ENCODE results near the gene COMP.

COMP gene

DNA sequence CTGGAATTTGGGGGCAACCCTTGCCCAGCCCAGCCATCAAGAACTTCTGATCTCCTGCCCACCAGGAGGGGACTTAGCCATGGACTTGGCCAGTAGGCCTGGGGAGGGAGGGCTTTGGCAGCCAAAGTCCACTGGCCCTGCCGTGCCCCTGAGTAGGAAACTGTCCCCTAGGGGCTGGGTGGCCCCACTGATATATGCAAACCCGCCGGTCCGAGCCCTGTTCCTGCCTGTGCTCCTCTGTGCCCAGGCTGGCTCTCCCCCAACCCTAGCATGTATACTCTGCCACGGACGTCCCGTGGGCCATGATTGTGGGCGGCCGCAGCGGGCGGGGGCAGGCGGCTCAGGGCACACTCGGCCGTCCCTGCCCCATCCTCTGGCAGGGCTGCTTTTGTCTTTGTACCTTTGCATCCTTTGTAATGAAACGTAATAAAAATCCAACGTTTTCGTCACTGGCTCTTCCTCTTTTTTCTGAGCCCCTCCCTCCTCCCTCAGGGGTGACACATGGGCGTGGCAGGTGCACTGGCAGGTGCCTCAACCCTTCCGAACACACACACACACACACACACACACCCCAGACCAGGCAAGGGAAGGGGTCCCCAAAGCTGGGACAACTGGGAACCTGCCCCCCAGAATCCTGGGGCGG, 9.1 kb downstream of the COMP start:
- no peak for DNase-seq (ENCODE audit: low read depth, low spot score)
- POLR2A ChIA-PET = no interaction called here
- TF ChIP-seq, protein P1, sequence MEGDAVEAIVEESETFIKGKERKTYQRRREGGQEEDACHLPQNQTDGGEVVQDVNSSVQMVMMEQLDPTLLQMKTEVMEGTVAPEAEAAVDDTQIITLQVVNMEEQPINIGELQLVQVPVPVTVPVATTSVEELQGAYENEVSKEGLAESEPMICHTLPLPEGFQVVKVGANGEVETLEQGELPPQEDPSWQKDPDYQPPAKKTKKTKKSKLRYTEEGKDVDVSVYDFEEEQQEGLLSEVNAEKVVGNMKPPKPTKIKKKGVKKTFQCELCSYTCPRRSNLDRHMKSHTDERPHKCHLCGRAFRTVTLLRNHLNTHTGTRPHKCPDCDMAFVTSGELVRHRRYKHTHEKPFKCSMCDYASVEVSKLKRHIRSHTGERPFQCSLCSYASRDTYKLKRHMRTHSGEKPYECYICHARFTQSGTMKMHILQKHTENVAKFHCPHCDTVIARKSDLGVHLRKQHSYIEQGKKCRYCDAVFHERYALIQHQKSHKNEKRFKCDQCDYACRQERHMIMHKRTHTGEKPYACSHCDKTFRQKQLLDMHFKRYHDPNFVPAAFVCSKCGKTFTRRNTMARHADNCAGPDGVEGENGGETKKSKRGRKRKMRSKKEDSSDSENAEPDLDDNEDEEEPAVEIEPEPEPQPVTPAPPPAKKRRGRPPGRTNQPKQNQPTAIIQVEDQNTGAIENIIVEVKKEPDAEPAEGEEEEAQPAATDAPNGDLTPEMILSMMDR (IDR thresholded peaks at IDR 0.05; ENCODE audit: insufficient read depth, low read length, missing control alignments) = no peak
- no peak overlapping the region for H3K4me3 ChIP-seq (ENCODE audit: low read depth, low read length)
- CTCF ChIA-PET = interaction anchor here (1.3 kb wide), 1 partner anchor 65 kb away, joined by 3 read pairs; no protein-coding TSS in a partner anchor

DNA sequence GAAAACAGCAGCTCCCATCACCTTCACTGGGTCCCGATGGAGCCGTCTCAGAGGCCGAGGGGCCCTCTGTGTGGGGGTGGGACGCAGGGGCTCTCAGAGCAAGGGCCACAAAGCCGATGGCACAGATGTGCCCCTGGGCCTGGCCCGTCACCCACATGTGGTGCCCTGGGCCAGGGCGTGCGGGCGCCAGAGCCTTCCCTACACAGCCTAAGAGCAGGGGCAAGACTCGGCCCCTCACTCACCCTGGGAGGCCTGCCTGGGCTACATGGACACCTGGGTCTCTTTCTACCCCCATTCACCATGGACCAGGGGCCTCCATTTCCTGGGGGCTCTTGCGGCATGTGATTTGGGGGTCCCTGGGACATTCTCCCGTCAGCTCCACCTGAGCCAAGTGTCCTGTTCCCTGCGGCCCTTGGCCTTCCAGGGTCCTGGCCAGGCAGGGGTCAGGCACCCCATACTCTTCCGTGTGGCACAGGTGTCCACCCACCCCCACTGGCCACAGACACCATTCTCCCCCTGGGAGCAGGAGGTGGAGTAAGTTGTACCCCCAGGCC, 10.0 kb downstream of the COMP start:
- CTCF ChIA-PET = interaction anchor here (1.6 kb wide), 1 partner anchor 12 kb away, joined by 4 read pairs; no protein-coding TSS in a partner anchor
- TF ChIP-seq, protein P1 (IDR thresholded peaks at IDR 0.05; ENCODE audit: insufficient read depth, low read length, missing control alignments) = no peak
- H3K4me3 ChIP-seq (ENCODE audit: low read depth, low read length) = no peak overlapping the region
- POLR2A ChIA-PET = no interaction called here
- DNase-seq (ENCODE audit: low read depth, low spot score) = no peak

DNA sequence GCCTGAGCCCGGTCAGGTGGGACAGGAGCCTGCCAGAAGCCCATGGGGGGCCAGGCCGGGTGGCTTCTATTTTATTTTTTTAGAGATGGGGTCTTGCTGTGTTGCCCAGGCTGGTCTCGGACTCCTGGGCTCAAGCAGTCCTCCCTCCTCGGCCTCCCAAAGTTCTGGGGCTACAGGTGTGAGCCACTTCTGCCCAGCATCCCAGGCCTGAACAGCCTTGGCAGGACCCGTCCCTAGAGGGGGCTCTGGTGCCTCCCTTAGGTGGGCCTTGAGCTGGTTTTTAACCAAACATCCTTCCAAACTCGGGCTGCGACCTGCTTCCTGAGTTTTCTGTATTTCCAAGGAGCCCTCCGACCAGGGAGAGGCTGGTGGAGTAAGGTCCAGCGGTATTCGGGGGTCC, 10.5 kb downstream of the COMP start:
- ChIA-PET CTCF (interaction anchor here (1.6 kb wide), 1 partner anchor 12 kb away, joined by 4 read pairs; no protein-coding TSS in a partner anchor), POLR2A (no interaction called here)
- H3K4me3 ChIP-seq (ENCODE audit: low read depth, low read length) = no peak overlapping the region
- TF ChIP-seq, protein P1 (IDR thresholded peaks at IDR 0.05; ENCODE audit: insufficient read depth, low read length, missing control alignments) = no peak
- no peak for DNase-seq (ENCODE audit: low read depth, low spot score)

DNA sequence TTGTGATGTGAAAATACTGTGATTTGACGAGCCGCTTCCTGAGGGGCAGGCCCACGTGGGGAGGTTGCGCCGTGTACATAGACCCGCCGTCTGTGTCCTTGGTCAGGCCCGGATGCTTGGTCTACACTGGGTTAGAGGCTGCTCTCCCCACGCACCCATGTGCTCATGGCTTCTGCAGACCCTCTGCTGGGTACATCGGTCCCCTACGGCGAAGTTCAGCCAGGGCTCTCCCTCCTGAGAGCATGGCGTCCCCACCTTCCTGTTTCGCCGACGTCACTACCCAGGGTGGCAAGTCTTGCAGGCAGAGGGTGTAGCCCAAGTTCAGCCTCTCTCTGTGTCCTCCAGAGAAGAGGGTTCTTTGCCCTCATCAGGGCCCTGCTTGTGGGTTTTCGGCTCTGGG, 11.0 kb downstream of the COMP start:
- no peak overlapping the region for H3K4me3 ChIP-seq (ENCODE audit: low read depth, low read length)
- CTCF ChIA-PET = interaction anchor here (1.6 kb wide), 1 partner anchor 11 kb away, joined by 4 read pairs; no protein-coding TSS in a partner anchor
- POLR2A ChIA-PET = no interaction called here
- no peak for DNase-seq (ENCODE audit: low read depth, low spot score)
- TF ChIP-seq, protein P1 (IDR thresholded peaks at IDR 0.05; ENCODE audit: insufficient read depth, low read length, missing control alignments) = no peak

DNA sequence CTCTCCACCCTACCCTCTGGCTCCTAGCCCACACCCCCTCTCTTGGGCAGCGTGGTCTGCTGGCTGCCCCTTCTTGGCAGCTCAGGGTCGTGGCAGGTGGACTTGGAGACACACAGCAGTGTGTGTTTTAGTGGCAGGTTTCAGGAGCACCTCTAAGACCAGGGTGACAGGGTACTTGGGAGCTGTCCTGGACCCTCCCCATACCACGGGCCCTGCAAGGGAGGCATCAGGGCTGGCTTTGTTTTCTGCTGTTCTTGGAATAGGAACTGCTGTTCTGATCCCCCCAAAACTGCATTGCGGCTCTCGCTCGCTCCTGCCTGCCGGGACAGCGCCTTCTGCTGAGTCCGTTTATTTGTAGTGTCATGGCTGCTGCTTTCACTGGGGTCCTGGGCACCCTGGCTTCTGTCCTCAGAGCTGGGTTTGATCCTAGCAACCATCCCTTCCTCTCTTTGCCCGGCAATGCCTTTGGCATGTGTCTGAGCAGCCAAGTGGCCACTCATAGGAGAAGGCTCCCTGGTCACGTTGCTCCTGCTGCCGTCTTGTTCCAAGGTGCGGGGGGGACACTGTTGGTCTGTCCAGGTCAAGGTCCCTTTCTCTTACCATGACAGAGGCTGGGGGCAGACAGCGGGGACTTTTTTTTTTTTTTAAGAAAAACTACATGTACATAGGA, 12.1 kb downstream of the COMP start:
- DNase-seq (ENCODE audit: low read depth, low spot score) = no peak
- TF ChIP-seq, protein P1 (IDR thresholded peaks at IDR 0.05; ENCODE audit: insufficient read depth, low read length, missing control alignments) = no peak
- no peak overlapping the region for H3K4me3 ChIP-seq (ENCODE audit: low read depth, low read length)
- ChIA-PET POLR2A (no interaction called here), CTCF (interaction anchor here (0.7 to 2.8 kb wide), 4 partner anchors 8 to 190 kb away, joined by 3 to 14 read pairs (median 3); partner anchors contain the start of gene REX1BD)

DNA sequence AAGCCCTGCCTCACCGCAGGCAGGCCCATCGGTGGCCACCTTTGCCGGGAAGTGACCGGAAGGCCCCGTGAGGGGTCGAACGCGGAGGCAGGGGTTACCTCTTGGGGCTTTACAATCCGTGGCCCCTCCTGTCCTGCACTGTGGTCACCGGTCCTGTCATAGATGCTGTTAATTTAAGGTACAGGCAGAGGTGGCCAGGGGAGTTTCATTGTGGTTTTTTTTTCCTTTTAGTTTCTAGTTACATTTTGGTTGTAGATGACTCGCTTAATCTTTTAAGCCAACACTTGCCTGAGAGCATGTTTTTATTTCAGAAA, 13.1 kb downstream of the COMP start:
- POLR2A ChIA-PET = interaction anchor here (0.8 kb wide), 1 partner anchor 235 kb away, joined by 3 read pairs; no protein-coding TSS in a partner anchor
- CTCF ChIA-PET = interaction anchor here (0.6 to 2.9 kb wide), 5 partner anchors 9 to 252 kb away, joined by 3 to 14 read pairs (median 3); partner anchors contain the start of gene REX1BD

More for the DNA sequence above, 13.1 kb downstream of the COMP start:
- TF ChIP-seq, protein P1 (IDR thresholded peaks at IDR 0.05; ENCODE audit: insufficient read depth, low read length, missing control alignments) = no peak
- H3K4me3 ChIP-seq (ENCODE audit: low read depth, low read length) = no peak overlapping the region
- no peak for DNase-seq (ENCODE audit: low read depth, low spot score)

All from AG04449 (cell line).